Esophagus muscularis mucosa (tissue), 3 donors: ENCODE data around the gene SH3BGRL2.

Experiments
- POLR2A ChIP-seq: fragments of 450-650 bp; IDR thresholded peaks from one replicate; pipeline ENCODE4 v1.6.1; 2017; ENCODE audit warnings: antibody characterized with exemption, moderate library complexity, mild to moderate bottlenecking, low read depth
- TF ChIP-seq, protein P1 (sequence below), 3 experiments: fragments of 200-600 bp in 2 of 3; fragments of 450-650 bp in 1 of 3; sonication (generic) in 2 of 3; IDR thresholded peaks; one replicate each; pipeline ENCODE4 v1.5.1; 2017 to 2019; ENCODE audit warnings: antibody characterized with exemption in 3 of 3, mild to moderate bottlenecking in 2 of 3, moderate library complexity in 1 of 3

GRCh38 chr6:79599725-79600259 lies 31.3 kb upstream of the SH3BGRL2 start:
- TF ChIP-seq, protein P1, sequence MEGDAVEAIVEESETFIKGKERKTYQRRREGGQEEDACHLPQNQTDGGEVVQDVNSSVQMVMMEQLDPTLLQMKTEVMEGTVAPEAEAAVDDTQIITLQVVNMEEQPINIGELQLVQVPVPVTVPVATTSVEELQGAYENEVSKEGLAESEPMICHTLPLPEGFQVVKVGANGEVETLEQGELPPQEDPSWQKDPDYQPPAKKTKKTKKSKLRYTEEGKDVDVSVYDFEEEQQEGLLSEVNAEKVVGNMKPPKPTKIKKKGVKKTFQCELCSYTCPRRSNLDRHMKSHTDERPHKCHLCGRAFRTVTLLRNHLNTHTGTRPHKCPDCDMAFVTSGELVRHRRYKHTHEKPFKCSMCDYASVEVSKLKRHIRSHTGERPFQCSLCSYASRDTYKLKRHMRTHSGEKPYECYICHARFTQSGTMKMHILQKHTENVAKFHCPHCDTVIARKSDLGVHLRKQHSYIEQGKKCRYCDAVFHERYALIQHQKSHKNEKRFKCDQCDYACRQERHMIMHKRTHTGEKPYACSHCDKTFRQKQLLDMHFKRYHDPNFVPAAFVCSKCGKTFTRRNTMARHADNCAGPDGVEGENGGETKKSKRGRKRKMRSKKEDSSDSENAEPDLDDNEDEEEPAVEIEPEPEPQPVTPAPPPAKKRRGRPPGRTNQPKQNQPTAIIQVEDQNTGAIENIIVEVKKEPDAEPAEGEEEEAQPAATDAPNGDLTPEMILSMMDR (IDR thresholded peaks at IDR 0.05) = no peak
- no peak for TF ChIP-seq POLR2A
